GM10266 (cell line): Measurements from ENCODE around the gene DNMT3A.

Experiments used
- DNase-seq: peaks from one replicate; pipeline ENCODE4 v3.0.0; 2012; ENCODE audit errors: extremely low spot score
- TF ChIP-seq, protein P1 (sequence below): IDR thresholded peaks from 2 replicates; pipeline ENCODE4 v1.5.1; 2012; ENCODE audit warnings: mild to moderate bottlenecking, low read depth; ENCODE audit not compliant: control insufficient read depth, insufficient read depth; ENCODE audit errors: missing control alignments

DNMT3A gene

GRCh38 chr2:25383806-25384205 is 42.1 kb upstream of the DNMT3A start:
- TF ChIP-seq, protein P1, sequence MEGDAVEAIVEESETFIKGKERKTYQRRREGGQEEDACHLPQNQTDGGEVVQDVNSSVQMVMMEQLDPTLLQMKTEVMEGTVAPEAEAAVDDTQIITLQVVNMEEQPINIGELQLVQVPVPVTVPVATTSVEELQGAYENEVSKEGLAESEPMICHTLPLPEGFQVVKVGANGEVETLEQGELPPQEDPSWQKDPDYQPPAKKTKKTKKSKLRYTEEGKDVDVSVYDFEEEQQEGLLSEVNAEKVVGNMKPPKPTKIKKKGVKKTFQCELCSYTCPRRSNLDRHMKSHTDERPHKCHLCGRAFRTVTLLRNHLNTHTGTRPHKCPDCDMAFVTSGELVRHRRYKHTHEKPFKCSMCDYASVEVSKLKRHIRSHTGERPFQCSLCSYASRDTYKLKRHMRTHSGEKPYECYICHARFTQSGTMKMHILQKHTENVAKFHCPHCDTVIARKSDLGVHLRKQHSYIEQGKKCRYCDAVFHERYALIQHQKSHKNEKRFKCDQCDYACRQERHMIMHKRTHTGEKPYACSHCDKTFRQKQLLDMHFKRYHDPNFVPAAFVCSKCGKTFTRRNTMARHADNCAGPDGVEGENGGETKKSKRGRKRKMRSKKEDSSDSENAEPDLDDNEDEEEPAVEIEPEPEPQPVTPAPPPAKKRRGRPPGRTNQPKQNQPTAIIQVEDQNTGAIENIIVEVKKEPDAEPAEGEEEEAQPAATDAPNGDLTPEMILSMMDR: no peak
- DNase-seq: no peak

DNA sequence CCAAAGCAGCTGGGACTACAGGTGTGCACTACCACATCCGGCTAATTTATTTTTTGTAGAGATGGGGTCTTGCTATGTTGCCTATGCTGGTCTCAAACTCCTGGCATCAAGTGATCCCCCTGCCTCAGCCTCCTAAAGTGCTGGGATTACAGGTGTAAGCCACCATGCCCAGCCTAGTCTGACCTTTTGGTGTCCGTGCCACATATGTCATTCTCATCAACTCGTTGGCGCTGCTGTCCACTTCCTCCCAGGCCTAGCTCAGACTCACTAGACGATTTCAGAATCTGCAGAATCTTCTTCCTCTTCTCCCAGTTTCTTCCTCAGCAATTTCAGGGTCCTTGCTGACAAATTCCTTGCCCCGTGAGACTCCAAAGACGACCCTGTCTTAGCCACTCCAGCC is 39.8 kb upstream of the DNMT3A start:
- DNase-seq: no peak

DNA sequence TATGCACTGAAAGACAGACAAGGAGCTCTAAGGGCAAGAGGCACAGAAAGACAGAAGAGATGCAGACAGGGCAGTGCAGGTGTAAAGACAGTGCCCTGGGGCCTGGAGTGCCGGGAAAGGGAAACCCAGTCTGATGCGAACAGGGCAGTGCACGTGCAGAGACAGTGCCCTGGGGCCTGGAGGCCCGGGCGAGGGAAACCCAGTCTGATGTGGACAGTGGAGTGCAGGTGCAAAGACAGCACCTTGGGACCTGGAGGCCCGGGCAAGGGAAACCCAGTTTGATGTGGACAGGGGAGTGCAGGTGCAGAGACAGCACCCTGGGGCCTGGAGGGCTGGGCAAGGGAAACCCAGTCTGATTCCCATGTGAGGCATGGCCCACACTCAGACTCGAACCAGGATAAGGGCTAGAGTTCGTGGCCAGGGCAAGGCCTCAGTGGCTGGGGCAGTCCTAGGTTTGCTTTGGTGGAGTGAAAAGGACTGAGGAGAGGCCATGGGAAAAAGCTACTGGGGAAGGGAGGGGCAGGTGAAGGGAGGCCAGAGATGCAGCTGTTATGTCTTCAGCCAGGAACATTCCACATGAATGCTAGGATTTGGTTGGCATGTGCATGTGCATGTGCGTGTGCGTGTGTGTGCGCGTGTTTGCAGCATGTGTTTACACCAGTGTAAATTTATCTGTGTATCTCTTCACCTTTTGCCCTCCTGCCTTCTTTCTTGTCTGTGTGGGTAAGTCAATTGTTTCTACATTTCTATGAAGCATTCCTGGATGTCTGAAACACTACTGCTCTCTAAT is 39.1 kb upstream of the DNMT3A start:
- TF ChIP-seq, protein P1: no peak
- DNase-seq: no peak

More for the DNA sequence above, 39.8 kb upstream of the DNMT3A start:
- TF ChIP-seq, protein P1: no peak

DNA sequence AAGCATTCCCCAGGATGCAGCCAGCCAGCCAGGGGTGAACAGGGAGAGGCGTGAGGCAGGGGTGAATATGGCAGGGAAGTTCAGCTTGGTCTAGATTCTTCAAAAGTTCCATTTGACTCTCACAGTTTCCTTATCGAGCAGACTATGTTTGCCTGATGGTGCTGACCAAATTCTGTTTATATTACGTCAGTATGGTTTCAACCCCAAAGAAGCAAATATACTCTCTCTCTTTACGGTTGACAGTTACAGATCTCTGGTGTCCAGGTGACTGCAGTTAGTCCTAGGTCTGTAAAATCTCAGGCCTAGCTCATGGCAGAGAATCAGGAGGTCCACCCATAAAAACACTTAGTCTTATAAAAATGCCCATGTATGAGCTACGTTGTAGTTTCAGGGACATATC is 38.3 kb upstream of the DNMT3A start:
- peak; percentile 77 for DNase-seq
- TF ChIP-seq, protein P1: no peak

DNA sequence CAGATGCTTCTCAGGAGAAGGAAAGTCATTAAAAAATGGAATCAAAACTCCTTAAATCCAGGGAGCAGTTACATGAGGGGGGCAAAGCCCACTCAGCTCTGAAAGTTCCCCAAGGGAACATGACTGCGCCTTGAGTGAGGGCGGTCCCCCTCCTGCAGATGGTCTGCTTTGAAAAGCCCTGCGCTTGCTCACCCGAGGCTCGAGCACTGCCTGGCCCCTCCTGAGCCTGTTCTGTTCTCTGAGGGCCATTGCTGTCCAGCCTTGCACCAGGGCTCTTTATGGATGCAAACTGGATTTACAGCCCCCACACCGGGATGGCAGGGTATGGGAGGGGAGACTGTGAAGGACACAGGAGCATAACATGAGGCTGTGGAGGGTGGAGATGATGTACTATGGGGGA is 37.8 kb upstream of the DNMT3A start:
- DNase-seq: no peak
- TF ChIP-seq, protein P1: no peak

GRCh38 chr2:25378731-25379490 is 37.2 kb upstream of the DNMT3A start:
- no peak for DNase-seq
- TF ChIP-seq, protein P1: no peak
